ENCODE results near the gene COMT. TPM values are rescaled to one million over a fixed set of nuclear protein-coding genes. Genes with fewer than 3 reads are reported as not detected.

The COMT gene
- total and polyA plus RNA-seq, 9 of the 15 experiments (the other 6 are each of a cell fraction or from before 2014, with no cell fraction given): 12.5 to 351 (median 155) TPM

DNA sequence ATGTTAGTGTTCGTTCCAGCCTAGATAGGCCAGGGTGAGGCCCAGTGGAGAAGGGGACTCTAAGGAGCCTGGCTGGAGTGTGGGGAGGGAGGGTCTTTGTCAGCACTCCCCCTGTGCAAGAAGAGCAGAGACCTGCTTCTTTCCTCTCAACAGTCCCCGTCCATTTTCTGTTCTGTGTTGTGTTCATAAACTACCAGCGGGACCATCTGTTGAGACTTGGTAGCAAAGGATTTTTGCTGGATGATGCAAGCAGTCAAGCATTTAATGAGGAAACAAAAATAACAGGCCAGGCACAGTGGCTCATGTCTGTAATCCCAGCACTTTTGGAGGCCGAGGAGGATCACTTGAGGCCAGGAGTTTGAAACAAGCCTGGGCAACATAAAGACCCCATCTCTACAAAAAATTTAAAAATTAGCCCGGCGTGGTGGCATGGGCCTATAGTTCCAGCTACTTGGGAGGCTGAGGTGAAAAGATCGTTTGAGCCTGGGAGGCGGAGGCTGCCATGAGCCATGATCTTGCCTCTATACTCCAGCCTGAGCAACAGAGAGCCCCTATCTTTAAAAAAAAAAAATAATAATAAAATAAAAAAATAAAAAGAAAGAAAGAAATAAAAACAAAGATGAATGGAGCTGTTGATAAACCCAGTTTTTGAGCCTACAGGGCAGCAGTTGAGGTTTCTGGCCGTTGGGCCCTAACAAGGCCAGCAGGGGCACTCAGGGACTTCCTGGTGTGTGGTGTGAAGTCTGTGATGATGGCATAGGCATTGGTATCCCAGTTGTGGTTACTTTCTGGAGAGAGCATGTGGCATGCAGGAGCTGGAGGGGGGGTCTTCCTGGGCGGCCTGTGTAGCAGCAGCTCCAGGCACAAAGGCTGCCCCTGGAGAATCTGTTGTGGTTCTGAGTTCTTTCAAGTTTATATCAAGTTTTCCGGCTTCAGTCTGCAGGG, 1.8 kb downstream of the COMT start (continued):
- TF ChIP-seq, protein P1, sequence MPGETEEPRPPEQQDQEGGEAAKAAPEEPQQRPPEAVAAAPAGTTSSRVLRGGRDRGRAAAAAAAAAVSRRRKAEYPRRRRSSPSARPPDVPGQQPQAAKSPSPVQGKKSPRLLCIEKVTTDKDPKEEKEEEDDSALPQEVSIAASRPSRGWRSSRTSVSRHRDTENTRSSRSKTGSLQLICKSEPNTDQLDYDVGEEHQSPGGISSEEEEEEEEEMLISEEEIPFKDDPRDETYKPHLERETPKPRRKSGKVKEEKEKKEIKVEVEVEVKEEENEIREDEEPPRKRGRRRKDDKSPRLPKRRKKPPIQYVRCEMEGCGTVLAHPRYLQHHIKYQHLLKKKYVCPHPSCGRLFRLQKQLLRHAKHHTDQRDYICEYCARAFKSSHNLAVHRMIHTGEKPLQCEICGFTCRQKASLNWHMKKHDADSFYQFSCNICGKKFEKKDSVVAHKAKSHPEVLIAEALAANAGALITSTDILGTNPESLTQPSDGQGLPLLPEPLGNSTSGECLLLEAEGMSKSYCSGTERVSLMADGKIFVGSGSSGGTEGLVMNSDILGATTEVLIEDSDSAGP (CRISPR knock-in tag; IDR thresholded peaks at IDR 0.05): no peak
- TF ChIP-seq BCL6 (CRISPR knock-in tag; IDR thresholded peaks at IDR 0.05): peak; percentile 78; the same call in 1 of the 2 replicates
- 0 out of 2 replicates have a peak, but pooled peaks have one; percentile 49 for TF ChIP-seq SPI1 (IDR thresholded peaks at IDR 0.05; ENCODE audit: borderline replicate concordance, low read depth, low read length)
- no peak for TF ChIP-seq ATF7 (IDR thresholded peaks at IDR 0.05)
- peak; percentile 73; the same call in 1 of the 2 replicates for TF ChIP-seq ZNF695 (CRISPR knock-in tag; IDR thresholded peaks at IDR 0.05)
- TF ChIP-seq, protein P2, sequence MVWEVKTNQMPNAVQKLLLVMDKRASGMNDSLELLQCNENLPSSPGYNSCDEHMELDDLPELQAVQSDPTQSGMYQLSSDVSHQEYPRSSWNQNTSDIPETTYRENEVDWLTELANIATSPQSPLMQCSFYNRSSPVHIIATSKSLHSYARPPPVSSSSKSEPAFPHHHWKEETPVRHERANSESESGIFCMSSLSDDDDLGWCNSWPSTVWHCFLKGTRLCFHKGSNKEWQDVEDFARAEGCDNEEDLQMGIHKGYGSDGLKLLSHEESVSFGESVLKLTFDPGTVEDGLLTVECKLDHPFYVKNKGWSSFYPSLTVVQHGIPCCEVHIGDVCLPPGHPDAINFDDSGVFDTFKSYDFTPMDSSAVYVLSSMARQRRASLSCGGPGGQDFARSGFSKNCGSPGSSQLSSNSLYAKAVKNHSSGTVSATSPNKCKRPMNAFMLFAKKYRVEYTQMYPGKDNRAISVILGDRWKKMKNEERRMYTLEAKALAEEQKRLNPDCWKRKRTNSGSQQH (CRISPR knock-in tag; IDR thresholded peaks at IDR 0.05): no peak; the same call in 1 of the 2 replicates
- TF ChIP-seq XRCC5 (IDR thresholded peaks at IDR 0.05; ENCODE audit: low read depth, low read length): peak; percentile 81; the same call in 1 of the 2 replicates
- TF ChIP-seq U2AF2 (optimal IDR thresholded peaks at IDR 0.05; ENCODE audit: low read depth, low read length): no peak
- no peak for TF ChIP-seq CHD2 (IDR thresholded peaks at IDR 0.05; ENCODE audit: low read depth, low read length)
- TF ChIP-seq ZFP30 (CRISPR knock-in tag; IDR thresholded peaks at IDR 0.05; ENCODE audit: borderline replicate concordance): peak; percentile 85
- TF ChIP-seq ZNF274 (IDR thresholded peaks at IDR 0.05; ENCODE audit: borderline replicate concordance, low read depth, low read length): no peak
- TF ChIP-seq TEAD2 (tag; IDR thresholded peaks at IDR 0.05): 0 out of 2 replicates have a peak, but pooled peaks have one; percentile 52
- TF ChIP-seq ZBTB17 (CRISPR knock-in tag; IDR thresholded peaks at IDR 0.05): peak; percentile 87
- peak; percentile 96 for TF ChIP-seq ERF (CRISPR knock-in tag; IDR thresholded peaks at IDR 0.05)
- TF ChIP-seq, protein P3, sequence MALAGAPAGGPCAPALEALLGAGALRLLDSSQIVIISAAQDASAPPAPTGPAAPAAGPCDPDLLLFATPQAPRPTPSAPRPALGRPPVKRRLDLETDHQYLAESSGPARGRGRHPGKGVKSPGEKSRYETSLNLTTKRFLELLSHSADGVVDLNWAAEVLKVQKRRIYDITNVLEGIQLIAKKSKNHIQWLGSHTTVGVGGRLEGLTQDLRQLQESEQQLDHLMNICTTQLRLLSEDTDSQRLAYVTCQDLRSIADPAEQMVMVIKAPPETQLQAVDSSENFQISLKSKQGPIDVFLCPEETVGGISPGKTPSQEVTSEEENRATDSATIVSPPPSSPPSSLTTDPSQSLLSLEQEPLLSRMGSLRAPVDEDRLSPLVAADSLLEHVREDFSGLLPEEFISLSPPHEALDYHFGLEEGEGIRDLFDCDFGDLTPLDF (CRISPR knock-in tag; IDR thresholded peaks at IDR 0.05): 0 out of 2 replicates have a peak, but pooled peaks have one; percentile 13
- TF ChIP-seq ZNF41 (CRISPR knock-in tag; conservative IDR thresholded peaks at IDR 0.05): peak; percentile 62; the same call in 1 of the 2 replicates
- TF ChIP-seq TGIF2 (CRISPR knock-in tag; IDR thresholded peaks at IDR 0.05): no peak
- peak; percentile 25; the same call in 1 of the 2 replicates for TF ChIP-seq MAFK (IDR thresholded peaks at IDR 0.05; ENCODE audit: low read length)
- peak; percentile 63; the same call in 1 of the 2 replicates for TF ChIP-seq ZNF140 (CRISPR knock-in tag; IDR thresholded peaks at IDR 0.05)
- no peak for TF ChIP-seq ZNF668 (CRISPR knock-in tag; IDR thresholded peaks at IDR 0.05)
- peak; percentile 84 for TF ChIP-seq ZNF57 (CRISPR knock-in tag; IDR thresholded peaks at IDR 0.05)
- peak; percentile 92 for TF ChIP-seq HDAC8 (tag; IDR thresholded peaks at IDR 0.05)
- TF ChIP-seq ZNF436 (CRISPR knock-in tag; IDR thresholded peaks at IDR 0.05): peak; percentile 66
